CD14-positive monocyte (primary cell): ENCODE measurements around the gene AMN1. TPM values are rescaled to one million over a fixed set of nuclear protein-coding genes. Genes with fewer than 3 reads are reported as not detected.

ENCODE experiments used
- DNase-seq, 3 donors: peaks; one replicate each; pipeline ENCODE4 v3.0.0-alpha.2; 2011 to 2022
- H2AFZ ChIP-seq: 2 replicates; pipeline ENCODE4 v1.6.0; 2012; ENCODE audit warnings: mild to moderate bottlenecking, low read depth, low read length, inconsistent platforms; ENCODE audit not compliant: insufficient read depth, poor library complexity, severe bottlenecking
- H3K27ac ChIP-seq, 2 donors: 1 replicate in 1 of 2; 2 replicates in 1 of 2; pipeline ENCODE4 v1.5.1; 2012 to 2013; ENCODE audit warnings: low read length in 2 of 2, control low read depth in 1 of 2, inconsistent platforms in 1 of 2, low read depth in 1 of 2, mild to moderate bottlenecking in 1 of 2
- H3K27me3 ChIP-seq, 2 donors: one replicate each; pipeline versions ENCODE4 v1.6.0 to v1.6.1; 2011 to 2013; ENCODE audit warnings: low read length in 2 of 2; ENCODE audit not compliant: control insufficient read depth in 2 of 2, insufficient read depth in 2 of 2
- H3K36me3 ChIP-seq, 2 donors: replicated peaks in 1 of 2; 1 replicate in 1 of 2; 2 replicates in 1 of 2; pipeline versions ENCODE4 v1.5.1 to v1.6.1; 2012 to 2013; ENCODE audit warnings: low read length in 2 of 2, control low read depth in 1 of 2, inconsistent platforms in 1 of 2, mild to moderate bottlenecking in 1 of 2; ENCODE audit not compliant: insufficient read depth in 2 of 2, control insufficient read depth in 1 of 2
- H3K4me1 ChIP-seq, 2 donors: 1 replicate in 1 of 2; 2 replicates in 1 of 2; pipeline versions ENCODE4 v1.5.1 to v1.6.1; 2012 to 2013; ENCODE audit warnings: low read length in 2 of 2, control low read depth in 1 of 2, inconsistent platforms in 1 of 2, mild to moderate bottlenecking in 1 of 2, moderate library complexity in 1 of 2; ENCODE audit not compliant: insufficient read depth in 2 of 2, control insufficient read depth in 1 of 2
- H3K4me2 ChIP-seq: replicated peaks from 2 replicates; pipeline ENCODE3; 2012; ENCODE audit warnings: low read length, moderate library complexity, mild to moderate bottlenecking; ENCODE audit not compliant: poor library complexity, severe bottlenecking; ENCODE audit errors: extremely low read depth
- H3K4me3 ChIP-seq, 3 experiments: fragments of 200-600 bp in 1 of 3; sonication (generic) in 1 of 3; replicated peaks in 1 of 3; 1 replicate in 2 of 3; 2 replicates in 1 of 3; pipeline ENCODE4 v1.5.1; 2011 to 2013; ENCODE audit warnings: low read length in 3 of 3, mild to moderate bottlenecking in 3 of 3, control low read depth in 2 of 3, low read depth in 2 of 3, inconsistent platforms in 1 of 3, moderate library complexity in 1 of 3
- H3K79me2 ChIP-seq: 2 replicates; pipeline ENCODE4 v1.6.0; 2012; ENCODE audit warnings: mild to moderate bottlenecking, control low read depth, inconsistent platforms, low read length, moderate library complexity; ENCODE audit not compliant: insufficient read depth
- H3K9ac ChIP-seq: 2 replicates; pipeline ENCODE4 v1.6.0; 2017; ENCODE audit warnings: low read length, mild to moderate bottlenecking; ENCODE audit not compliant: insufficient read depth, poor library complexity, severe bottlenecking
- H3K9me3 ChIP-seq, 2 donors: replicated peaks in 1 of 2; 1 replicate in 1 of 2; 2 replicates in 1 of 2; pipeline versions ENCODE4 v1.5.1 to v1.6.1; 2012 to 2013; ENCODE audit warnings: low read length in 2 of 2, control low read depth in 1 of 2; ENCODE audit not compliant: control insufficient read depth in 1 of 2, insufficient read depth in 1 of 2
- H4K20me1 ChIP-seq: 2 replicates; pipeline ENCODE4 v1.6.0; 2012; ENCODE audit warnings: mild to moderate bottlenecking, low read length, control low read depth, moderate library complexity; ENCODE audit not compliant: insufficient read depth
- H3K27ac Mint-ChIP-seq, 7 donors: one replicate each; pipeline ENCODE4 v1.8.0; 2020; ENCODE audit warnings: mild to moderate bottlenecking in 7 of 7, mixed read lengths in 7 of 7, moderate library complexity in 6 of 7, inconsistent platforms in 2 of 7
- H3K27me3 Mint-ChIP-seq, 3 donors: one replicate each; pipeline ENCODE4 v1.8.0; 2021 to 2022; ENCODE audit warnings: low read depth in 3 of 3, mild to moderate bottlenecking in 3 of 3, mixed read lengths in 3 of 3, moderate library complexity in 3 of 3, inconsistent platforms in 1 of 3
- H3K36me3 Mint-ChIP-seq, 2 donors: one replicate each; pipeline ENCODE4 v1.8.0; 2020; ENCODE audit warnings: mixed read lengths in 2 of 2, inconsistent platforms in 1 of 2, mild to moderate bottlenecking in 1 of 2
- H3K4me1 Mint-ChIP-seq: one replicate; pipeline ENCODE4 v1.8.0; 2020; ENCODE audit warnings: mild to moderate bottlenecking, mixed read lengths
- H3K4me3 Mint-ChIP-seq, 2 donors: one replicate each; pipeline ENCODE4 v1.8.0; 2020; ENCODE audit warnings: mild to moderate bottlenecking in 2 of 2, mixed read lengths in 2 of 2, moderate library complexity in 1 of 2
- H3K9me3 Mint-ChIP-seq, 7 donors: one replicate each; pipeline ENCODE4 v1.8.0; 2020 to 2022; ENCODE audit warnings: mixed read lengths in 7 of 7, mild to moderate bottlenecking in 6 of 7, moderate library complexity in 6 of 7, inconsistent platforms in 2 of 7
- CTCF ChIP-seq: fragments of 200-600 bp; IDR thresholded peaks from one replicate; pipeline ENCODE4 v1.8.0; 2022; ENCODE audit warnings: antibody characterized with exemption, mild to moderate bottlenecking
- WGBS: methylation state at CpG from one replicate; pipeline ENCODE4 v1.1.5; 2013; ENCODE audit warnings: missing lambda C conversion rate; ENCODE audit not compliant: insufficient coverage; 5-methylcytosine and 5-hydroxymethylcytosine counted together
- intact Hi-C, 2 donors: fragments of 100-400 bp; cut with micrococcal nuclease; formaldehyde crosslinking; loops; one replicate each; pipeline versions ENCODE4 v1.15.0 to v1.15.1; 2023
- polyA plus RNA-seq, 3 donors: library from polyadenylated mRNA; depleted of rRNA in 1 of 3; unstranded in 2 of 3; stranded (reverse) in 1 of 3; fragments of 300-500 nt in 2 of 3; fragments of >200 nt in 1 of 3; fragmentation: Illumina TruSeq in 2 of 3; gene quantifications; 1 replicate in 2 of 3; 2 replicates in 1 of 3; pipeline ENCODE4 v1.2.3, GENCODE V29; 2012 to 2021

AMN1 gene
- polyA plus RNA-seq, 3 donors: 6.0 to 7.8 (median 7.4) TPM

GRCh38 chr12:31669020-31669419 is 59.8 kb downstream of the AMN1 start:
- Histone ChIP-seq H3K4me1 (no peaks in the 10 kb centered on the region), H3K36me3 (peaks cover 0 to 5% of the 10 kb centered on the region in 2 donors), H3K9ac (no peak overlapping the region), H3K4me2 (no peak overlapping the region), H3K27me3 (no peaks in the 10 kb centered on the region), H3K27ac (no peak overlapping the region), H3K4me3 (no peak overlapping the region), H3K9me3 (peaks cover 16 to 23% of the 10 kb centered on the region in 2 donors), H4K20me1 (no peaks in the 10 kb centered on the region), H2AFZ (no peak overlapping the region), H3K79me2 (no peaks in the 10 kb centered on the region)
- Mint-ChIP-seq H3K27me3 (peaks cover 0 to 2% (median under 1%) of the 10 kb centered on the region in 3 donors), H3K27ac (no peak overlapping the region), H3K36me3 (peaks cover 9 to 24% of the 10 kb centered on the region in 2 donors), H3K4me1 (no peaks in the 10 kb centered on the region), H3K9me3 (peaks cover 12 to 32% (median 26%) of the 10 kb centered on the region in 7 donors), H3K4me3 (no peak overlapping the region)
- intact Hi-C loops: no loop called here
- no peak for DNase-seq
- no peak for TF ChIP-seq CTCF

- no peak overlapping the region for H3K27ac ChIP-seq
- Mint-ChIP-seq H3K4me1 (peaks cover 9% of the 10 kb centered on the region), H3K36me3 (peaks cover 3 to 10% of the 10 kb centered on the region in 2 donors), H3K4me3 (no peak overlapping the region), H3K9me3 (peaks cover 12 to 28% (median 18%) of the 10 kb centered on the region in 7 donors), H3K27ac (no peak overlapping the region), H3K27me3 (peaks cover 0 to 2% (median 1%) of the 10 kb centered on the region in 3 donors)
- H3K4me3 ChIP-seq: no peak overlapping the region
- TF ChIP-seq CTCF: no peak
- H3K9me3 ChIP-seq: peaks cover 11 to 16% of the 10 kb centered on the region in 2 donors
- H3K4me1 ChIP-seq: peaks cover 3 to 8% of the 10 kb centered on the region in 2 donors
- H4K20me1 ChIP-seq: no peaks in the 10 kb centered on the region
- intact Hi-C loops: no loop called here
- H2AFZ ChIP-seq: no peak overlapping the region
- WGBS: 95% methylated on average over 3 of the region's 6 CpGs
- no peaks in the 10 kb centered on the region for H3K36me3 ChIP-seq
- H3K9ac ChIP-seq: no peak overlapping the region
- H3K79me2 ChIP-seq: no peaks in the 10 kb centered on the region
- H3K4me2 ChIP-seq: no peak overlapping the region
- no peaks in the 10 kb centered on the region for H3K27me3 ChIP-seq
- DNase-seq: no peak
Measured at GRCh38 chr12:31664038-31664437, 64.8 kb downstream of the AMN1 start.
